GM12873 (cell line): ENCODE data around the gene CGN.

Experiments used
- CTCF ChIP-seq: IDR thresholded peaks from 2 replicates; pipeline ENCODE4 v1.5.1; 2012; ENCODE audit warnings: low read depth, mild to moderate bottlenecking, moderate library complexity, low read length, control low read depth; ENCODE audit not compliant: insufficient read depth; ENCODE audit errors: missing control alignments

CGN gene, protein sequence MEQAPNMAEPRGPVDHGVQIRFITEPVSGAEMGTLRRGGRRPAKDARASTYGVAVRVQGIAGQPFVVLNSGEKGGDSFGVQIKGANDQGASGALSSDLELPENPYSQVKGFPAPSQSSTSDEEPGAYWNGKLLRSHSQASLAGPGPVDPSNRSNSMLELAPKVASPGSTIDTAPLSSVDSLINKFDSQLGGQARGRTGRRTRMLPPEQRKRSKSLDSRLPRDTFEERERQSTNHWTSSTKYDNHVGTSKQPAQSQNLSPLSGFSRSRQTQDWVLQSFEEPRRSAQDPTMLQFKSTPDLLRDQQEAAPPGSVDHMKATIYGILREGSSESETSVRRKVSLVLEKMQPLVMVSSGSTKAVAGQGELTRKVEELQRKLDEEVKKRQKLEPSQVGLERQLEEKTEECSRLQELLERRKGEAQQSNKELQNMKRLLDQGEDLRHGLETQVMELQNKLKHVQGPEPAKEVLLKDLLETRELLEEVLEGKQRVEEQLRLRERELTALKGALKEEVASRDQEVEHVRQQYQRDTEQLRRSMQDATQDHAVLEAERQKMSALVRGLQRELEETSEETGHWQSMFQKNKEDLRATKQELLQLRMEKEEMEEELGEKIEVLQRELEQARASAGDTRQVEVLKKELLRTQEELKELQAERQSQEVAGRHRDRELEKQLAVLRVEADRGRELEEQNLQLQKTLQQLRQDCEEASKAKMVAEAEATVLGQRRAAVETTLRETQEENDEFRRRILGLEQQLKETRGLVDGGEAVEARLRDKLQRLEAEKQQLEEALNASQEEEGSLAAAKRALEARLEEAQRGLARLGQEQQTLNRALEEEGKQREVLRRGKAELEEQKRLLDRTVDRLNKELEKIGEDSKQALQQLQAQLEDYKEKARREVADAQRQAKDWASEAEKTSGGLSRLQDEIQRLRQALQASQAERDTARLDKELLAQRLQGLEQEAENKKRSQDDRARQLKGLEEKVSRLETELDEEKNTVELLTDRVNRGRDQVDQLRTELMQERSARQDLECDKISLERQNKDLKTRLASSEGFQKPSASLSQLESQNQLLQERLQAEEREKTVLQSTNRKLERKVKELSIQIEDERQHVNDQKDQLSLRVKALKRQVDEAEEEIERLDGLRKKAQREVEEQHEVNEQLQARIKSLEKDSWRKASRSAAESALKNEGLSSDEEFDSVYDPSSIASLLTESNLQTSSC

DNA sequence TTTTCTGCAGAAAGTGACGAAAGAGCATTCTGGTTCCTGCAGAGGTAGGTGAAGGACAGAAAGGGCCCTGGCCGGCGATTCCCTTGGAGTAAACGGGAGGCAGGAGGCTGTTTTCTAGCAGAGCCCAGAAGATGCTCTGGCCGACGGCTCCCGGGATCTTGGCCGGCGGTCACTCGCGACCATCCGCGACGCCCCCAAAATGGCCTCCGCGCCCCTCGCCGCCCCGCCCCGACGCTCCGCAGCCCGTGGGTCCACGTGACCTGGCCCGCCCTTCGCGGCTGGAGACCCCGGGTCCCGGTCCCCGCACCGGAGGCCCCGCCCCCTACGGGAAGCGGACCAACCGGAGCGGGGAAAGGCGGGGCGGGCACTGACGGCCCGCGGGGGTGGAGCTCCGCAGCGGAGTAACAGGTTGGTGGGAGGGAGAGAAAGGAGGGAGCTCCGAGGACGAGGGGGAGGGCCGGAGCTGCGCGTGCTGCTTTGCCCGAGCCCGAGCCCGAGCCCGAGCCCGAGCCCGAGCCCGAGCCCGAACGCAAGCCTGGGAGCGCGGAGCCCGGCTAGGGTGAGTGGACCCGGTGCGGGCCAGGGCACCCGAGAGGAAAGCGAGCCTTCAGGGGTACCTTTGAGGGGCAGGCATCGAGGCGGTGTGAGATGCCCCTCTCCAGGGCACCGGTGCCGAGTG is at the start of gene CGN:
Gene CGN, plus strand, starts transcription at position 431 of the 679 bp plus-strand sequence. CDS start 7,133 bp downstream, outside the sequence.
- no peak for TF ChIP-seq CTCF

GRCh38 chr1:151461694-151462093 is 49.5 kb upstream of the CGN start:
- no peak for TF ChIP-seq CTCF

GRCh38 chr1:151465026-151465425 is 46.2 kb upstream of the CGN start:
- no peak for TF ChIP-seq CTCF

DNA sequence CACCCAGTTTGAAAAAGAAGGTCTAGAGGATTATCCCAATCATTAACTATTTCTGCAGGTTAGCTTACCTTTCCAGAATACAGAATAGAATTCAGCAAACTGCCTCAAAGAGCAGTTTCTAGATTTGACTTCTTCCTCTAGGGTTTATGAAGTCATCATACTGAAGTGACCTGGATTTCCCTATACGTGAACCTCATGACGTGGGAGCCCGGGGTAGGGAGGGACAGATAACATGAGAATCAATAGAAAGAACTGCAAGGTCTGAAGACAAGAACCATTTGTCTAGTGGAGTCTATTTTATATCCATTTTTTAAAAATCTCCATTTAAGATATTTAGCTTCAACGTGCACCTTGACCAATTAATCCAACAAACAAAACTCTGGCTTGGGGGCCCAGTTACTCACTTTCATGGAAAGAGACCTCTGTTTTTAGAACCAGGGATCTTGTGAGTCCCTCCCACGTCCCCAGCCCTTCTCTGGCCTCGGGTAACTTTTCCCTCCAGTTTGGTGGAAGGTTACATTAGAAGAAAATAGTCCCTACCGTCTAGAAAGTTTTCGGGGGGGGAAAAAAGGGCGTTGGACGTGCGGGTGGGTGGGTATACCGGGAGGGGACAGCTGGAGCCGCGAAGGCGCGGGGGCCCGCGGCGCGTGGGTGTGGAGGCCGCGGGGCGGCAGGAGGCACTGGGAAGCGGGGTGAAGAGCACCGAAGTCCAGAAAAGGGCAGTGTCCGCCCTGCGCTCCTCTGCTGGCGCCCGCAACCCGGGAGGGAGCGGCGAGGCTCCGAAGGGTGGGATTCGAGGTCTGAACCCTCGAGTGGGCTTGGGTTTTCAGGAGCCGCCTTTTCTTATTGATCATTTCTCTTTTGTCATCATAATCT is 38.1 kb upstream of the CGN start:
- no peak for TF ChIP-seq CTCF

DNA sequence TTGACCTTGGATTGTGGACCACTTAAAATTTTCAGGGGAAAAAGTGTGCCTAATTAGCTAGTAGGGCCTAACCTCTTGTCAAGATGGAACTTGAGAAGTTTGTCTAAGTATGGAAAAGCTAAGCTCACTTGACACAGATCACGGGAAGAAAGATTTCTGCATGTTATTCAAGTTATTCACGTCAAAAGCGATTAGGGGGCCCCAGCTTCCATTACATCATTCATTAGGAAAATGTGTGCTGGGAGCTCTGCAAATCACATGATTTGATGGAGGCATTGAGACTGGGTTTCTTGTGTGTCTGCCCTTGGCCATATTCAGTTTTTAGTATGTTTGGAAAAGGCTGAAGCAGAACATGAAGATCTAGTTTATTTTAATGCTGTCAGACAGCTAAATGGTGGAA is 36.4 kb upstream of the CGN start:
- no peak for TF ChIP-seq CTCF

- no peak for TF ChIP-seq CTCF
These were observed 36.0 kb upstream of the CGN start for GRCh38 chr1:151475175-151475574.
